Measurements from ENCODE around the gene RAB3GAP2.
"Not testable (repeated sequence)": the region's sequence is repeated elsewhere in the genome, so short reads cannot be mapped to it uniquely, and the experiment has no call there.

The RAB3GAP2 gene

GRCh38 chr1:220213382-220213983, 58.8 kb downstream of the RAB3GAP2 start:
- DNase-seq (ENCODE audit: extremely low spot score, insufficient read length, low read depth): no peak
- FAIRE-seq: no peak

DNA sequence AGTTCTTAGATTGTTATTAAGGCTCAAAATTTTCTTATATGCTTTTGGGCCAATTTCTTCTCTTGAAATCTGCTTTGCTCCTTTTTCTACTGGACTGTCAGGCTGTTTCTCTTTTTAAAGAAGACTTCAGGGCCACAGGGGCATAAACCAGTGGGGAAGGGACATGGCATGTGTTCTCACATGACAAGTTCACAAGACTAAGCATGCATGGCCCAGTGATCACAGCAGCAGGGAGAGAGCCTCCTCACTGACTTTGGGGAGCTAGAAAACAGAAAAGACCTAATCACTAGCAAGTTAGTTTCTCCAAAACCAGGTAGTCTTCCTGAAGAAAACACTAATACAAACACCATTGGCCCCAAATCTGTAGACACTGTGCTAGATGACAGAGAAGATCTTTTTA, 64.8 kb downstream of the RAB3GAP2 start:
- DNase-seq (ENCODE audit: extremely low spot score, insufficient read length, low read depth) (no peak), FAIRE-seq (no peak)

- FAIRE-seq: not testable (repeated sequence)
These were observed 67.5 kb downstream of the RAB3GAP2 start for GRCh38 chr1:220204758-220205157.

GRCh38 chr1:220203816-220204215, 68.4 kb downstream of the RAB3GAP2 start:
- DNase-seq (ENCODE audit: extremely low spot score, insufficient read length, low read depth) (no peak), FAIRE-seq (no peak)

More at GRCh38 chr1:220204758-220205157, 67.5 kb downstream of the RAB3GAP2 start:
- DNase-seq (ENCODE audit: extremely low spot score, insufficient read length, low read depth): not testable (repeated sequence)

DNA sequence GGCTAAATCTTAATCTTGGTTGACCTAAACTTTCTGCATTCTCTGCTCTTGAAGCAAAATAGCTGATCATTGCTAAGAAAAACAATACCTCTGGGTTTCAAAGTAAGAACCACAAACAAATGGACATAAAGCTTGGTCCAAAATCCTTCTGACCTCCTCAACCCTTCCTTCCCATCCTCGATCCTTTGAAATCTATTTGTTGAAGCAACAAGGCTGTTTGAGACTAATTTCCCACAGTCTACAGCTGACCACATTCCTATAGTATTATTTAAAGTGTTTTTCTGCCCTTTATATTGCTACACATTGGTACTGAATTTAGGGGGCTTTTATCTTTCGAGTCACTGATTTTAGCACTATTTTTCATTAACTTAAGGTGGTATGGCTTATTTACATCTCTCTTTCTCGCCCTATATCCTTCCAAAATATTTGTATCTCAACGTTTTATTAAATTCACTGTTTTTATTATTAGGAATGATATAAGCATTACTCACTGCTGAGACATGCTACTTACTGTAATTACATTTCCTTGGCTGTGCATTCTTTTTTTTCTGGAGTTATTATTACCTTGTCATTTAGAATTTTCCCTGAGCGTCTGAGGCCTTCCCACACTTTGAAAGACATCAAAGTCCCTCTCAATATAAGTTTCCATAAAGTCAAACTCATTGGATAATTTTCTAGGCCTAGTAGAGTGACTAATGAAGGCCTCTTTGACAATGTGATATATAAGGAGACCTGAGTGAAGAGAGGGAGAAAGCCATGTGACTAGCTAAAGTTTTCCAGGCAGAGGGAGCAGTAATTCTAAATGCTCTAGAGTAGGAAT, 73.9 kb downstream of the RAB3GAP2 start:
- DNase-seq (ENCODE audit: extremely low spot score, insufficient read length, low read depth): no peak
- FAIRE-seq: no peak

GRCh38 chr1:220195701-220196100, 76.6 kb downstream of the RAB3GAP2 start:
- DNase-seq (ENCODE audit: extremely low spot score, insufficient read length, low read depth) (no peak), FAIRE-seq (no peak)

- DNase-seq (ENCODE audit: extremely low spot score, insufficient read length, low read depth): no peak
- no peak for FAIRE-seq
These were observed 82.4 kb downstream of the RAB3GAP2 start for GRCh38 chr1:220189750-220190347.

- FAIRE-seq (no peak), DNase-seq (ENCODE audit: extremely low spot score, insufficient read length, low read depth) (no peak)
These were observed 83.7 kb downstream of the RAB3GAP2 start for GRCh38 chr1:220188538-220188937.

DNA sequence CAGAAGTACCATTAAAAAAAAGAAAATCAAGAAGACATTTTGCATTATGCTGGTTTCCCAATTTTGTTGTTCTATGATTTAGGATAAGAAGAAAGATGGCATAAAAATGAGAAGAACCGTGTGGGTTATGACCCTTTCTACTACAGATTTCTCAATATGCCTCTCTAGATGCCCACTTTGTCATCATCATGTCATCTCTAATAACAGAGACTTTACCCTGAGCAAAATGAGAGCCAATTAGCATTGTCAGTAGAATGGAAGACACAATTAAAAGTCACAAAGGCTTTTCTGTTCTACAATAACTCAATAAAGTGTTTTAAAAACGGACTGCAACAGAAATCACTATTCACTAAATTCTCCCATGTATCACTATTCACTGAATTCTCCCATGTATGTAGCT, 85.5 kb downstream of the RAB3GAP2 start:
- FAIRE-seq: no peak
- no peak for DNase-seq (ENCODE audit: extremely low spot score, insufficient read length, low read depth)

DNA sequence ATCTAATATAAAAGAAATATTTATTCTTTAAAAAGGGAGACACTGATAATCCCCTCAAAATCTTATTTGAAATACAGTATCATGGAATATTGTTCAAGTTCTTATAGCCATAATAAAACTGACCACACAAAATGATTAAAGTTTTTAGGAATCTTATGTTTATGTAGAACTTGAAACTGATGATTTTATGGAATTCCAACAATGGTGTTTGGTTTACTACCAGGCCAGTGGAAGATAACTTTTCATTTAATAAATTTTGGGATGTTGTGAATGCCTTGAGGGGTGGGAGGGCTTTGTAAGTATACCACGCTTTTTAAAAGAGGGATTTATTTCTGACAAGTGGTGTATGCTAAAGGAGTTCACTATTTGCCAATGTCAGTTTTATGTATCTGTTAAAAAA, 87.7 kb downstream of the RAB3GAP2 start:
- no peak for FAIRE-seq
- no peak for DNase-seq (ENCODE audit: extremely low spot score, insufficient read length, low read depth)

GRCh38 chr1:220182656-220183055, 89.6 kb downstream of the RAB3GAP2 start:
- DNase-seq (ENCODE audit: extremely low spot score, insufficient read length, low read depth) (no peak), FAIRE-seq (no peak)

DNA sequence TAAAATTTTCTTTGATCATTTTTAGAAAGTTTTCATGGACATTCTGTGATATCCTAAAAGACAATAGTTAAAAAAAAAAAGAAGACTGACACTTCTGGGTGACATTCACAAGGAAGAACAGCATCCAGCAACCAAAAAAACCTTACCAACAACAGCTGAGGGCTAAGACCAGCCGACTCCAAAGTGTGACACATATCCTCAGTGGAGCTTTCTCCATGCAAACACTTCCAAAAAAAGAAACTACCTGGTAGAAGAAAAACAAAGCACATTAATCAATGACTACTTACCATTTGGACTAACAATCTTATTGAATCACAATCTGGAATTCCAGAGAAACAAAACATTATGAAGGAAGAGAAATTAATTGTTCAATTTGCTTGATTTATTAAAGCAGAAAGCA, 90.1 kb downstream of the RAB3GAP2 start:
- no peak for FAIRE-seq

GRCh38 chr1:220176540-220176939, 95.7 kb downstream of the RAB3GAP2 start:
- FAIRE-seq (no peak), DNase-seq (ENCODE audit: extremely low spot score, insufficient read length, low read depth) (no peak)

More for the DNA sequence above, 90.1 kb downstream of the RAB3GAP2 start:
- DNase-seq (ENCODE audit: extremely low spot score, insufficient read length, low read depth): no peak

DNA sequence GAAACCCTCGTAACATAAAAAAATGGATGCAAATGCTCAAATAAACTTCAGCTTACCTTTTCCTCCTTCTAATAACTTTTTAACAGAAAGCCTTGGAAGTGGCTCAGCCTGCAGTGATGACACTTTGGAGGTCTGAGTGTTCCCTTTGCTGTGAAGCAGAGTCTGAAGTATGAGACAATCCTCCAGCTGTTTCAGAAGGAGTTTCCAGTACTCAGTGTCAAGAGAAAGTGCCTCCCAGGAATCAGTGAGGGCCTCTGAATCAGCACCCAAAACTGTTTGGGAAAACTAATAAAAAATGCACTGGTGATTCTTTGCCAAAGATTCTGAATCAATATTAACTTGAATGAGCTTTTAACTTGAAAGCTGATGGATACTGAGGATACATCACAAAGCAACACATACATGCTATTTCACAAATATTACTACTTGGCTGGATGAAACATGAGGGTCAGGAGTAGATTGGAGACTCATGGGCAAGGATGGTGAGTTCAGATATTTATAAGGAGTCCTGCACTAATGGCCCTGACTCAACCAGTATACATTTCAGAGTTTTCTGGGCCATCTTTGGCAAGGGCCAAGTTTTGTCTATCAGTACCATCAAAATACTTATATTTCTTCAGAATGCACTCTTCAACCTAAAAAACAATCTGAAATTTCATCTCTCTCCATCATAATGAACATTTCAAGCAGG, 101.3 kb downstream of the RAB3GAP2 start:
- no peak for FAIRE-seq

GRCh38 chr1:220169887-220170286, 102.4 kb downstream of the RAB3GAP2 start:
- not testable (repeated sequence) for DNase-seq (ENCODE audit: extremely low spot score, insufficient read length, low read depth); FAIRE-seq

More for the DNA sequence above, 101.3 kb downstream of the RAB3GAP2 start:
- no peak for DNase-seq (ENCODE audit: extremely low spot score, insufficient read length, low read depth)

DNA sequence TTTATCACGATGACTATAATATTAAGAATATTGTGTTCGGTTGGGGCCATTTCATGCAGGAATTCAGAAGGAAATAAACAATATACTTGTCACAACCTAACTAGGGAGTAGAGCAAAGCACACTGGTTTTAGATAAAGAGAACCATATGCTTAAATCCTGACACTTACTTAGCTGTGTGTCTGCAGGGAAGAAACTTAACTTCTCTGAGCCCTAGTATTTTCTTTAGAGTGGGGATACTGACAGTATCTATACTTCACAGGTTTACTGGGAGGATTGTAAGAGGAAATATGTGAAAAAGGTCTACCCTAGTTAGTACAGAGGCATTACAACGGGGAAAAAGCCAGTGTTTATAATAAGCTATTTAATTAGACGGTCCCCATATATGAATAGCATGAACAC, 105.4 kb downstream of the RAB3GAP2 start:
- DNase-seq (ENCODE audit: extremely low spot score, insufficient read length, low read depth) (no peak), FAIRE-seq (no peak)

- no peak for FAIRE-seq
These were observed 107.7 kb downstream of the RAB3GAP2 start for GRCh38 chr1:220164517-220164916.

GRCh38 chr1:220164116-220164515, 108.1 kb downstream of the RAB3GAP2 start:
- no peak for DNase-seq (ENCODE audit: extremely low spot score, insufficient read length, low read depth)
- FAIRE-seq: no peak

More at GRCh38 chr1:220164517-220164916, 107.7 kb downstream of the RAB3GAP2 start:
- no peak for DNase-seq (ENCODE audit: extremely low spot score, insufficient read length, low read depth)

- no peak for DNase-seq (ENCODE audit: extremely low spot score, insufficient read length, low read depth)
- no peak for FAIRE-seq
These were observed 112.2 kb downstream of the RAB3GAP2 start for GRCh38 chr1:220160027-220160426.

- no peak for FAIRE-seq
- no peak for DNase-seq (ENCODE audit: extremely low spot score, insufficient read length, low read depth)
These were observed 113.2 kb downstream of the RAB3GAP2 start for GRCh38 chr1:220159041-220159440.

All from GM18507 (cell line).